GM23248 (cell line): Measurements from ENCODE around the gene HOXA3.

Source experiments
- EZH2 ChIP-seq: fragments of 200-600 bp; sonication (generic); IDR thresholded peaks from 2 replicates; pipeline ENCODE4 v1.6.1; 2018; ENCODE audit warnings: antibody characterized with exemption, mild to moderate bottlenecking; ENCODE audit not compliant: insufficient read depth, poor library complexity, severe bottlenecking
- EZH2phosphoT487 ChIP-seq: fragments of 200-600 bp; sonication (generic); IDR thresholded peaks from 2 replicates; pipeline ENCODE4 v1.6.1; 2018; ENCODE audit warnings: antibody characterized with exemption, moderate library complexity, mild to moderate bottlenecking, low read depth; ENCODE audit not compliant: insufficient read depth

- no peak for TF ChIP-seq EZH2phosphoT487
- TF ChIP-seq EZH2 = no peak
Measured at GRCh38 chr7:27123477-27124053, 28.8 kb downstream of the HOXA3 start.
